Keratinocyte (primary cell): ENCODE measurements around the gene GRM4.

Source experiments
- EZH2 ChIP-seq: IDR thresholded peaks from one replicate; pipeline ENCODE4 v1.6.1; 2012; ENCODE audit warnings: inconsistent platforms, mild to moderate bottlenecking, low read length, moderate library complexity
- TF ChIP-seq, protein P1 (sequence below), 3 experiments: IDR thresholded peaks in 1 of 3; conservative IDR thresholded peaks in 1 of 3; optimal IDR thresholded peaks in 1 of 3; 2 replicates in 2 of 3; 3 replicates in 1 of 3; pipeline versions ENCODE3 to v1.5.1; 2011; ENCODE audit warnings: low read length in 3 of 3, mild to moderate bottlenecking in 3 of 3, moderate library complexity in 2 of 3, control low read depth in 1 of 3, inconsistent platforms in 1 of 3; ENCODE audit not compliant: insufficient read depth in 2 of 3; ENCODE audit errors: extremely low read depth in 1 of 3

GRCh38 chr6:34108176-34108575 lies 37.7 kb downstream of the GRM4 start:
- TF ChIP-seq, protein P1, sequence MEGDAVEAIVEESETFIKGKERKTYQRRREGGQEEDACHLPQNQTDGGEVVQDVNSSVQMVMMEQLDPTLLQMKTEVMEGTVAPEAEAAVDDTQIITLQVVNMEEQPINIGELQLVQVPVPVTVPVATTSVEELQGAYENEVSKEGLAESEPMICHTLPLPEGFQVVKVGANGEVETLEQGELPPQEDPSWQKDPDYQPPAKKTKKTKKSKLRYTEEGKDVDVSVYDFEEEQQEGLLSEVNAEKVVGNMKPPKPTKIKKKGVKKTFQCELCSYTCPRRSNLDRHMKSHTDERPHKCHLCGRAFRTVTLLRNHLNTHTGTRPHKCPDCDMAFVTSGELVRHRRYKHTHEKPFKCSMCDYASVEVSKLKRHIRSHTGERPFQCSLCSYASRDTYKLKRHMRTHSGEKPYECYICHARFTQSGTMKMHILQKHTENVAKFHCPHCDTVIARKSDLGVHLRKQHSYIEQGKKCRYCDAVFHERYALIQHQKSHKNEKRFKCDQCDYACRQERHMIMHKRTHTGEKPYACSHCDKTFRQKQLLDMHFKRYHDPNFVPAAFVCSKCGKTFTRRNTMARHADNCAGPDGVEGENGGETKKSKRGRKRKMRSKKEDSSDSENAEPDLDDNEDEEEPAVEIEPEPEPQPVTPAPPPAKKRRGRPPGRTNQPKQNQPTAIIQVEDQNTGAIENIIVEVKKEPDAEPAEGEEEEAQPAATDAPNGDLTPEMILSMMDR (optimal IDR thresholded peaks at IDR 0.05 in 1 of 3, IDR thresholded peaks at IDR 0.05 in 1 of 3, conservative IDR thresholded peaks at IDR 0.05 in 1 of 3; ENCODE audit: extremely low read depth in 1 of 3, insufficient read depth in 2 of 3, low read length in 3 of 3): no peak
- no peak for TF ChIP-seq EZH2
